Activated CD4-positive, alpha-beta T cell treated with anti-CD3 and anti-CD28 coated beads, Interleukin-2, amount 50 U/mL, for 24 hours (primary cell): ENCODE data around the gene GPD1.
A peak's percentile ranks its signal among the peaks of the same experiment; 100 is the strongest.

Source experiments
- DNase-seq, 2 donors: peaks; one replicate each; pipeline ENCODE4 v3.0.0-alpha.2; 2020; ENCODE audit warnings: low read depth in 1 of 2, low spot score in 1 of 2

GPD1 gene

DNA sequence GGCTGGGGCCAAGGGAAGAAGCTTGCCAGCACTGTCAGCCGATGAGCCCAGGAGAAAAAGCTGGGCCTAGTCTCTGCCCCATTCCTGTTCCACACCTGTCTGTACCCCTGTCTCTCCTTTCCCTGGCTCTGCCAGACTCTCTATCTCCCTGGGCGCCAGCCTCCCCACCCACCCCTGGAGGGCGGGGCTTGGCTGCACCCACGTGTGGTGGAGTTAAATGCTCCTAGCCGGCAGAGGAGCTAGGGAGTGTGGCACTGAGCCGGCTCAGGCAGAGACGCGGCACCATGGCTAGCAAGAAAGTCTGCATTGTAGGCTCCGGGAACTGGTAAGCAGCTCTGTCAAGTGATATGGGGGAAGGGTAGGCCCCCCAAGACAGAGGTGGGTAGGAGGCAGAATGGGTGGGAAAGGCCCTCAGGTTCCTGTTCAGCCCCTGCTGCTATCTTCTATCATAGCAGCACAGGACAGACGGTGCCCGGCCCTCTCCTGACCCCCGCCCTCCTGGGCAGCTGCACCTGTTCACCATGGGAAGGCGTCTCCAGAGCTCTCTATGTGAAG, at the start of gene GPD1:
GPD1 (plus strand) TSS at position 242 of the 555 bp plus-strand sequence; CDS start at position 285, 43 bp downstream.
- DNase-seq, result no peak

DNA sequence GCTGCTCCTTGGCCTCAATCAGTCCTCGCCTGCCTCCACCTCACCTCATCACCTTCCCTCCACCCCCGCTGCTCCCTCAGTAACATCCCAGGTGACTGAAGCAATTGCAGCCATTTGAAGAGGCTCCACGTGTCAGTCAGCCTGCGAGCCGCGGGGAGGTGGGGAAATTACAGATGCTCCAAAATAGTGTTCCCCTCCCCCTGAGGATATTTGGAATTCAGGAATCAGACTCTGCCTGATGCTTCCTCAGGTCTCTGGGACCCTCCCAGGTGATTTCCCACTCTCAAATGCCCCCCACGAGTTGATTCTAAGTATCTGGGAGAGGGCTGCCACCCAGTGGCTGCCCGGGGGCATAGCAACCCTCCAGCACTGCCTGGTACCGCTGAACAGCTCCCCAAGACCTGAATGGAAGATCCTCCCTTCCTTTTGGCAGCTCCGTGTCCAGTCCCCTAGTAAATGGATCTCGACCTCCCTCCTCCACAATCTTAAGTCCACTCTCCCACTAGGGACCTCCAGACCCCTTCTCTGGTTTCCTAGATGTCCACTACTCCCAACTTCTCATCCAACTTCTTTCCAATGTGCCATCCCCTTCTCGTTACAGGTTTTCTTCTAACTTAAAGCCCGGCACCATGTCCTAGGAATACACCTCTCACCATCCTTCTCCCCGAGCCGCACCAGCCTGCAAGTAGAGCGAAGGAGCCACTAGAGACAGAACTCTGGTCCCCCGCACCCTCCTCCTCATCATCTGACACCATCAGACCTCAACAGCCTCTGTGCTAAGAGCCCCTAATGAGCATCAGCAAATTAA, 47.8 kb upstream of the GPD1 start:
- DNase-seq, result peak; percentile 47 to 49

DNA sequence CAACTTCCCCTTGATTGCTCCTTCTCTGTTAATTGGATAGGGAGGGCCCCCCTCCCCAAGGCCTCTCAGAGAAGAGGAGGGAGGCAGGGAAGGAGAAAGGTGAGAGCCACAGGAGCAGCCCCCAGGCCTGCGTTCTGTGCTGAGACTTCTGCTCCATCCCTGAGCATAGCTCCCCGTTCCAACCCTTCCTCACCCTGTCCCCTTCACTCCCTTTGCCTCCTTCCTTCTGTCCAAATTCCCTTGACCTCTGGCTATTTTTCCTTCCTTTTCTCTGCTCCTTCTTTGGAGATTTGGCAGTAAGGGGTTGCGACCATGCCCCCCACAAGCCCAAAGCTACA, 47.2 kb upstream of the GPD1 start:
- DNase-seq, result no peak

DNA sequence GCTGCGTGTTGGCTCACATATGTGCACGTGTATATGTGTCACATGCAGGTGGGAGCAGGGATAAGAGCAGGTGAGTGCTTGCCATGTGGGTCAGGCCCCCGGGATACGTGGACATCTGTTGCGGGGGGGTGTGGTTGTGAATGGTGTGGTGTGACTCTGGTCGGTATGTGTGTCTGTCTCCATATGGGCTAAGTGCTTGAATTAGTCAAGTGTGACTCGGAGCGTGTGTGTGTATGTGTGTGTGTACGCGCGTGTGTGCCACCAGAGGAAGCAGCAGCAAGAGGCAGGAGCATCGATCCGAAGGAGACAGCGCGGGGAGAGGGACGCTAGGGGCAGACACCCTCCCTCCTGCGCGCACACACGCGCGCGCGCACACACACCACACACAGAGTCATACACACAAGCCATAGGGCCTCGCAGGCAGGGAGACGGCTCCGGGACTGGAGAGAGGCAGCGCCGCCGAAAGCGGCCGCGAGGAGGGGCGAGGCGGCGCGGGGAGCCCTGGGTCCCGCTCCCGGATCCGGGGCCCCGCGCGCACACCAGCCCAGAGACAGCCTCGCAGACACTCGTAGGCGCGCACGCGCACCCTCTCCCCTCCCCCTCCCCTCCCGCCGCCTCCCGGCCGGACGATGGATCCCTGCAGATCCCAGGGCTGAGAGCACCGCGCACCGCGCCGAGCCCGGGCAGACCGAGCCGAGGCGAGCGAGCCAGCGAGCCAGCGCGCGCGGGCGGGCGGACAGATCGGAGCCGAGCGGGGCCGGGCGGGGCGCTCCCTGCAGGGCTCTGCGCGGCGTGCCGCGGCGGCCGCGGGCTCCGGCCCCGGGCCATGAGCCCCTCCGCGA, 46.6 kb upstream of the GPD1 start, which contains the start of gene ASIC1:
ASIC1 (plus strand) TSS at position 597 of the 842 bp plus-strand sequence. CDS start 1,171 bp downstream, outside the sequence.
- DNase-seq, result peak in 1 of 2 donors; percentile 39

- no peak for DNase-seq
Measured at GRCh38 chr12:50057896-50058670, 45.7 kb upstream of the GPD1 start.

DNA sequence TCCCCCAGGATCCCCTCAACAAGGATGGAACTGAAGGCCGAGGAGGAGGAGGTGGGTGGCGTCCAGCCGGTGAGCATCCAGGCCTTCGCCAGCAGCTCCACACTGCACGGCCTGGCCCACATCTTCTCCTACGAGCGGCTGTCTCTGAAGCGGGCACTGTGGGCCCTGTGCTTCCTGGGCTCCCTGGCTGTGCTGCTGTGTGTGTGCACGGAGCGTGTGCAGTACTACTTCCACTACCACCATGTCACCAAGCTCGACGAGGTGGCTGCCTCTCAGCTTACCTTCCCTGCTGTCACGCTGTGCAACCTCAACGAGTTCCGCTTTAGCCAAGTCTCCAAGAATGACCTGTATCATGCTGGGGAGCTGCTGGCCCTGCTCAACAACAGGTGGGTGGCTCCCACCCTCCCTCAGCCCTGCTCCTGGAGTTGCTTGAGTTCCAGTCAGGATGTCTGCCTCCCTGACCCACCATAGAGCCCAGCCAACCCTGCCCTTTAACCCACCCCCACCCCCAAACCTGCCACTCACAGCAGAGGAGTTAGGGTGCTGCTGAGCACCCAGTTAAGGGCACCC, 45.0 kb upstream of the GPD1 start:
- DNase-seq, result no peak

- DNase-seq, result peak in 1 of 2 donors; percentile 33
Measured at GRCh38 chr12:50059440-50060119, 44.2 kb upstream of the GPD1 start.

- DNase-seq, result no peak
Measured at GRCh38 chr12:50060120-50060468, 43.7 kb upstream of the GPD1 start.

- DNase-seq, result no peak
Measured at GRCh38 chr12:50061171-50061570, 42.6 kb upstream of the GPD1 start.

GRCh38 chr12:50061946-50062686, 41.7 kb upstream of the GPD1 start:
- no peak for DNase-seq

- no peak for DNase-seq
Measured at GRCh38 chr12:50062728-50063460, 40.9 kb upstream of the GPD1 start.

DNA sequence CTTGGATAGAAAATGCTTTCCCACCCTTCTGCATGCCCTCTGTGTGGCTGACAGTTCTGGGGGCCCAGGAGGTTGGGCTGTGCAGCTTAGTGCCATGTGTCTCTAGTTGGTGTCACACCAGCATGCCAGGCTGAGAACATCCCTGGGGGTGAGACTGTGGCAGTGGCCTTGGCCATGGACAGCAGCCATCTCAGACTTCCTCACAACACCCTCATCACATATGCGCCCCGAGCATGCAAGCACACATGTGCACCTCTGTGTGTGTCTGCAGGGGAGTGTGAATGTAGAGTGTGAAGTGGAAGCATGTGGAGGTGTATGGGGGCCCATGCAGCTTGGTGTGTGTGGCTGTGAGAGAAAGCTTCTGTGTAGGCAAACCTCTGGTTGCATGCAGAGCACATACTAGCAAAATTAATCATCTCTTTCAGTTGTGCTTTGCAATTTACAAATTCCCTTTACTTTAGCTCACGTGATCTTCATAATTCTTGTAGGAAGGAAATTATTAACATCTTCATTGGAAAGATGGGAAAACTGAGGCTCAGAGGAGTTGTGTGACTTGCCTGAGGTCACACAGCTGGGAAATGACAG, 38.0 kb upstream of the GPD1 start:
- DNase-seq, result no peak

GRCh38 chr12:50066402-50066801, 37.4 kb upstream of the GPD1 start:
- no peak for DNase-seq

DNA sequence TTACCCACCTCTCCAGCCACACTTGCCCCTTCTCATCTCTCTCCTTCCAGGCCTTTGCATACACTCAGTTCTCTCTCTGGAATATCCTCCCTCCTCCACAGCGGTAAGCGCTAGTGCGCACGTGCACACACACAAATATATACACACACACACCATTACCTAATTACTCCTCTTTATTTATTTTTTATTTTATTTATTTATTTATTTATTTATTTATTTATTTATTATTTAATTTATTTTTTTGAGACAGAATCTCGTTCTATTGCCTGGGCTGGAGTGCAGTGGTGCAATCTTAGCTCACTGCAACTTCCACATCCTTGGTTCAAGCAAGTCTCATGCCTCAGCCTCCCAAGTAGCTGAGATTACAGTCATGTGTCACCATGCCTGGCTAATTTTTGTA, 34.7 kb upstream of the GPD1 start:
- DNase-seq, result no peak

DNA sequence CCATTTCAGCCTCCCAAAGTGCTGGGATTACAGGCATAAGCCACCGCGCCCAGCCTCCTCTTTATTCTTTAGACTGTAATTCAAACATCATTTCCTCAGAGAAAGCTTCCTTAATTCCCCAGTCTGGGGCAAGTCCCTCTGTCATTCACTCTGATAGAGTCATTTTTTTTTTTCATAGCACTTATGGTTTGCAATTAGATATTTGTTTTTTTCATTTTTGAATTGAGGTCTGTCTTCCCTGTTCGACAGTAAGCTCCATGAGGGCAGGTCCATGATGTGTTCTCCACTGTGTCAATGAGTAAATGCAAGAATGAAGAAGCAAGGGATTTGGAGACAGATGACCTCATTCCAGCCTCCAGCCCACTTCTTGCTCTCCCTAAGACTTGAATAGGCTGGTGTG, 34.3 kb upstream of the GPD1 start:
- DNase-seq, result no peak

DNA sequence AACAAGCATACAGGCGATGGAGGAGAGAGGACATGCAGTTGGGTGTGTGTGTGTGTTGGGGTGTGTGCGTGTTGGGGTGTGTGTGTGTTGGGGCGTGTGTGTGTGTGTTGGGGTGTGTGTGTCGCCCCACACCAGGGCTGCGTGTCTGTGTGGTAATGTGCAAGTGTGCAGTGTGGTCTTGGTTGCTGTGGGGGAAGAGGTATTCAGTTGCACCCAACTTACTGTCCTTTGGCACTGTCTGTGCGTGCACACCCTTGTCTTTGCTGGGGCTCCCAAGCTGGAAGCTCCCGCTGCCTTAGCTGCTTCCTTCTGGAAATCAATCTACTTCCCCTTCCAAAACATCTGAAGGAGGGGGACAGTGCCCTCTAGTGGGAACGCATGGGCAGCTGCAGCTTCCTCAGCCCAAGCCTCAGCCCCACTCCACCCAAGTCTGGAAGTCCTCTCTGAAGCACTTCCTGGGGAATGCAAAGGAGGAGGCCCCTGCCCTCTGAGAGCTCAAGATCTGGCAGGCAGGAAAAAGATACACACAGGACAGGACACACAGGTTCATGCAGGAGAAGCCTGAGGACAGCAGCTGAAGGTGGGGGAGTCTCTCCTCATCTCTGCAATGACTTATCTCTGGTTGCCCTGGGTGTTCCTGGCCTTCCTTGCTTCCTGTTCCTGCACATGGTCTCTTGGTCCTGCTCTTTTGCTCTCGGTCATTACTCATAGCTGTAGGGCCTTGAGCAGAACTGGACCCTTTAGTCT, 33.3 kb upstream of the GPD1 start:
- peak in 1 of 2 donors; percentile 62 for DNase-seq

DNA sequence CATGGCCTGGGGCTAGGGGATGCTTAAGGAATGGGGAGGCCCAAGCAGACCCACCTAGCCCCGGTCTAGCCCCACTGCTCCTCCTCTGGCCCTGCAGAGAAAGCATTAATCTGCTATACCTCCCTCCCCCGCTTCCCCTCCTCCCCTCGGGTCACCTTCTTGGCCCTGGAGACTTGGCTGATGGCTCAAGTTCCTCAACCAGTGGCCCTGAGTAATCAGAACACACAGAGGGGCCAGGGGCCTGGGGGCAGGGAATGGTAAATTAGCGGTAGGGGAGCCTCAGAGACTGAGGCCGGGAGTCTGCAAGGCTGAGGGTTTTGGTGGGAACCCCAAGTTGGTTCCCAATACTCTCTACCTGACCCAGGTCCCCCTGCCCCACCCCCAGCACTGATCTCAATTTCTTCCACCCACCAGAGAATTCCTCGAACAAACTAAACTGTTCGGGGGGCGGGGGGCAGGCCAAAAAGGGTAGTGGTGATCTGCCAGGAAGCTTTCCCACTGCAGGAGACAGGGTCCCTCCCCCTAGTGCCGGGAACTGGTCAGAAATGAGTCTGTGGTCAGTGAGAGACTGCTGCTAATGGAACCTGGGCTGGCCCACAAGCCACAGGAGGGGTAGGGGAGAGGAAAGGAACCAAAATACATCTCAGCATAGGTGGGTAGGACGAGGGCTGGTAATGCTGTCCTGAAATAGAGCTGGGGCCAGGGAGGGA, 31.5 kb upstream of the GPD1 start:
- DNase-seq, result no peak
